DOHH2 (cell line): ENCODE measurements around the gene DNAAF5.

Experiments
- CTCF ChIP-seq: fragments of 200-600 bp; sonication (generic); IDR thresholded peaks from one replicate; pipeline ENCODE4 v1.5.1; 2014; ENCODE audit warnings: antibody characterized with exemption, mild to moderate bottlenecking, low read depth, low read length; ENCODE audit not compliant: poor library complexity, severe bottlenecking
- EZH2phosphoT487 ChIP-seq: fragments of 200-600 bp; sonication (generic); IDR thresholded peaks from 2 replicates; pipeline ENCODE4 v1.6.1; 2017; ENCODE audit warnings: borderline replicate concordance, mild to moderate bottlenecking, antibody characterized with exemption, low read length, moderate library complexity, mixed read lengths

GRCh38 chr7:761101-761500 is 34.6 kb downstream of the DNAAF5 start:
- TF ChIP-seq CTCF (no peak), EZH2phosphoT487 (no peak)
